ENCODE data around the gene TLR4.

Gene TLR4

GRCh38 chr9:117715411-117715989 is 11.3 kb downstream of the TLR4 start:
- DNase-seq: no peak

GRCh38 chr9:117718085-117718484 is 13.9 kb downstream of the TLR4 start:
- DNase-seq: no peak

- DNase-seq: no peak
These were observed 14.5 kb downstream of the TLR4 start for GRCh38 chr9:117718701-117719100.

GRCh38 chr9:117719161-117719920 is 15.1 kb downstream of the TLR4 start:
- DNase-seq: no peak

DNA sequence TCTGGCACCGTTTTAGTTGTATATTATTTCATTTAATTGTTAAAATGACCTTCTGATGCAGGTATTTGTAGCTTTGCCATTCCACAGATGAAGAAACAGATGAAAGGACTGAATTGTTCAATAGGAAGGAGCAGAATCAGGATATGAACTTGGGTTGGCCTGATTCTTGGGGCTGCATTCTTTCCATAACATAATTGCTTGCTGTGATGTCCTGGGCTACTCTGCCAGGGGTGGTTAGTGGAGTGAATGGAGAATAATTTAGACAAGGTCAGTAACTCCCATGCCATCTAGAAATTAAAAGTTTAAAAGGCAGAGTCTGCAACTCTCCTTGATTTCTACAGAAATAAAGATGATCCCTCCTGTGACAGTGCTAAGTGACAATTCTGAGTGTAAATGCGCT is 15.9 kb downstream of the TLR4 start:
- no peak for DNase-seq

GRCh38 chr9:117720555-117720954 is 16.4 kb downstream of the TLR4 start:
- no peak for DNase-seq

DNA sequence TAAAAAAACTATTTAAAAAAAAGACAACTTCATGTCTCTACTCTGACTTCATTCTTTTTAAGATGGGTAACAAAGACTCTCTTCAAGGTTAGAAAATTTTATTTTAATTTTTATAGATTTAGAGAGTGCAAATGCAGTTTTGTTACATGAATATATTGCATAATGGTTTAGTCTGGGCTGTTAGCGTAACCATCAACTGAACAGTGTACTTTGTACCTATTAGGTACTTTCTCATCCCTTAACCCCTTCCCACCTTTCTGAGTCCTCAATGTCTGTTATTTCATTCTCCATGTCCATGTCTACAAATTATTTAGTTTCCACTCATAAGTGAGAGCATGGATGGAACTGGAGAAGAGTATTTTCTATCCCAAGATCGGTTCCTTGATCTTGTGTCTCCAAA is 16.8 kb downstream of the TLR4 start:
- no peak for DNase-seq

GRCh38 chr9:117722108-117722761 is 18.0 kb downstream of the TLR4 start:
- no peak for DNase-seq

- no peak for DNase-seq
These were observed 19.9 kb downstream of the TLR4 start for GRCh38 chr9:117723986-117724625.

DNA sequence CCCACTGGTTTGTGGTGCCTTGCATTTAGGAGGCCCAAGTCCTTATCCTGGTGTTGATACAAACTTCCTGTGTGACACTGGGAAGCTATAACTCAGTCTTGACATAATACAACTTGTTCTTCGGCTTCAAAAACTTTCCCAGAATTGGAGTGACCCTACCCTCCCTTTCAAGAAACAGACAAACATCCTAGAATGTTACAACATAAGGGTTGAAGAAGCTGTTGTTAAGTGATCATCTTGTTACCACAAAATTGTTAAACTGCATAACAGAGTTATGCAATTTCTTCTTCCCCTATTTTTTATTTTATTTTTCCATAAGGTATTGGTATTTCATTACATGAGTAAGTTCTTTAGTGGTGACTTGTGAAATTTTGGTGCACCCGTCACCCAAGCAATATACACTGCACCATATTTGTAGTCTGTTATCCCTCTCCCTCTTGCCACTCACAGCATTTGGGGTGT is 21.3 kb downstream of the TLR4 start:
- DNase-seq: no peak

- no peak for DNase-seq
These were observed 25.2 kb downstream of the TLR4 start for GRCh38 chr9:117729375-117729774.

- no peak for DNase-seq
These were observed 28.3 kb downstream of the TLR4 start for GRCh38 chr9:117732494-117732893.

GRCh38 chr9:117733465-117733864 is 29.3 kb downstream of the TLR4 start:
- no peak for DNase-seq

- no peak for DNase-seq
These were observed 29.9 kb downstream of the TLR4 start for GRCh38 chr9:117734082-117734481.

GRCh38 chr9:117734523-117735314 is 30.5 kb downstream of the TLR4 start:
- no peak for DNase-seq

DNA sequence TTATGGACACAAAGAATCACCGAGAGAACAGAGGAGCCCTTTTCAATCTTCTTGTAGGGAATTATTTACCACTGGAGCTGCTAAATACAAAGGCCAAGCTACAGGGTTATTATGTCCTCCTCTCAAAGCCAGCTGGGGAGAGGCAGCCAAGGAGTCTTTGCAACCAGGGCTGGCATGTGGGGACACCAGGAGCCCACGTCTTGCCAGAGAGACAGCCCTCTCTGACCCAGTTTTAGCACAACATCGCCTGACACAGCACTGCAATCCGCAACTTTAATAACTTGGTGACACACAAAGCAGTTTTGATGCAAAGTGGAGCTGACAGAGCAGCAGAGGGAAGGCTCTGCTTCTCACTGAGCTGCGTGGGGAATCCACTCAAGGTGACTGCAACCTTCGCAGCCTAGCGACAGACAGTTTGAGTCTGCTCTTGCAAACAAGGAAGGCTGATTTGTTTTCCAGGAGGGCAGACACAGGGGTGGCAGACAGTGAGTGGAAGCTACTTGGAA is 33.6 kb downstream of the TLR4 start:
- DNase-seq: no peak

- DNase-seq: no peak
These were observed 35.0 kb downstream of the TLR4 start for GRCh38 chr9:117739206-117739605.

- no peak for DNase-seq
These were observed 35.6 kb downstream of the TLR4 start for GRCh38 chr9:117739624-117740347.

- no peak for DNase-seq
These were observed 37.9 kb downstream of the TLR4 start for GRCh38 chr9:117742131-117742530.

- no peak for DNase-seq
These were observed 40.2 kb downstream of the TLR4 start for GRCh38 chr9:117744369-117744768.

DNA sequence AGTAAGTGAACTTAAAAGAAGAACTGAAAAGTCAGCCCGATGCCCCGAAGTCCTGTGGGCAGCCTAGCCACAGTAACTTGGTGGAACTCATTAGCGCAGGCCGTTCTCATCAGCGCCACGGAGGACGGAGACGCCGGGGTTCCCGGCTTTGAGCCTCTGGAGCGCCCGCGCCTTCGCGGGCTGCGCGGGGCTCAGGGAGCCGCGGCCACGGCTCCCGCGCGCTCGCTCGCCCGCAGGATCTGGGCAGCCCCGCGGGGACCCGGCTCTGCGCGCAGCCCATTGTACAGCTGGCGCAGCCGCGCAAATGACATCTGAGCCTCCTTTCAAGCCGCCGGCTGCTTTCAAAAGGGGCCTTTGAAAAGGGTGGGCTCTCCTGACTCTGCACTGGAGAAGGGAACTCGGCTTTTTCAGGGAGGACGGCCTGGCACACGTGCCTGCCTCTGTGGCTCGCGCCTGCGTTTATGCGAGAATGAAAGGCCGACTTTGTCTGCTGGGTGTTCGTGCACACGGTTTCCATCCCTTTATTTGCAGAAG is 40.7 kb downstream of the TLR4 start:
- DNase-seq: no peak

DNA sequence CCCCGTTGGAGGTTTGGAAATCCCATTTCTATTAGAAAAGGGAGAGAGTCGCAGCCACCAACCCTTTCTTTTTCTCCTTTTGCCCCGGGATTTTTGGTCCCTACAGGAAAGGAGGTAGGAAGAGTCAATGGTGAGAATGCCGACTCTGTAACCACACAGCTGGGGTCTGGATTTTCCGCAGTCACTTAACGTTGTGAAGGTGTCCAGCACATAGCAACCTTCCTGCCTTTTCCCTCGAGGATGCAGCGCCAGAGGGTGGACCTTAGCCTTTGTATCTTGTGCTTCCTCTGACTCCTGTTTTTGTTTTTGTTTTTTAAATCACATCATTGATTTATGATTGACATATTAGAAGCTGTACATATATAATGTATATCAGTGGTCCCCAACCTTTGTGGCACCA is 41.4 kb downstream of the TLR4 start:
- no peak for DNase-seq
